Rectal smooth muscle tissue (tissue), 1 donor: ENCODE results near the gene ANKHD1.
A peak's percentile ranks its signal among the peaks of the same experiment; 100 is the strongest.

Experiments
- H3K27ac ChIP-seq: one replicate; pipeline ENCODE4 v1.7.0; 2013; ENCODE audit warnings: low read depth, low read length, inconsistent platforms
- H3K27me3 ChIP-seq: one replicate; pipeline ENCODE4 v1.7.0; 2013; ENCODE audit warnings: low read length; ENCODE audit not compliant: control insufficient read depth, insufficient read depth
- H3K36me3 ChIP-seq: one replicate; pipeline ENCODE4 v1.7.0; 2013; ENCODE audit warnings: low read length; ENCODE audit not compliant: control insufficient read depth, insufficient read depth
- H3K4me1 ChIP-seq: one replicate; pipeline ENCODE4 v1.7.0; 2013; ENCODE audit warnings: low read length; ENCODE audit not compliant: control insufficient read depth, insufficient read depth
- H3K4me3 ChIP-seq: one replicate; pipeline ENCODE4 v1.7.0; 2013; ENCODE audit warnings: low read length
- H3K9ac ChIP-seq: one replicate; pipeline ENCODE4 v1.7.0; 2013; ENCODE audit warnings: low read length

ANKHD1 gene

DNA sequence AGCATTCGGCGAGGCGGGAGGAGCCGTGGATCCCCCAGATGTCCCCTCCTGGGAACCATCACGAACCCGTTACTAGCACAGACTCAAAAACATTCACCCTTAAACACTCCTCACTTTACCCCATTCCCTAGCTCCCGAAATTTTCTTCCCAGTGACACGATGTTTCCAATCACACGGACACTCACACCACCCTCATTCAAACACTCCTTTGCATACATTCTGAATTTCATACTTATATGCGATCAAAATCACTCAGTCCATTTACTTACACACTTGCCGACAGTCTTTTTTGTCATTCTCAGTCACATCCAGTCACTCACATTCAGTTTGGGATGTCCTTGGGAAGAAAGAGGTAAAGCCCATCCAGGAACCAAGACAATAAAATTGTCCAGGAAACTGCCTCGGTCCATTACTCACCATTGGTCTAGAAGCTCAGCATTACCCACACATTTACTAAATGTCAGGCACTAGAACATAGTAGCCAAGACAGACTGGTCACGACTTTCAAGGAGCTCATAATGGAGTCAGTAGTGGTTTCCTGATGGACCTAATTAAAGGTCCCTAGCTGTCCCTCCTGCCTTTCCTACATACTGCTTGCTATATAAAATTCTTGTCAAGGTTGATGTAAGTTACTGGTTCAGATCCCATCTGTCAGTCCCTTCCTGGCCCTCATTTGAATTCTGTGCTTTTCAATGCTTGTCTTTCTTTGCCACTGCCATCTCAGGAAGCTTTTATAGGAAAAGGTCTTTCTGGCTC lies 163.6 kb downstream of the ANKHD1 start:
- peak overlapping the region; percentile 93 for H3K27ac ChIP-seq
- H3K4me1 ChIP-seq = peaks cover 19% of the 10 kb centered on the region
- H3K27me3 ChIP-seq = no peaks in the 10 kb centered on the region
- peak overlapping the region; percentile 79 for H3K9ac ChIP-seq
- H3K4me3 ChIP-seq = peak overlapping the region; percentile 83
- H3K36me3 ChIP-seq = peaks cover 9% of the 10 kb centered on the region

DNA sequence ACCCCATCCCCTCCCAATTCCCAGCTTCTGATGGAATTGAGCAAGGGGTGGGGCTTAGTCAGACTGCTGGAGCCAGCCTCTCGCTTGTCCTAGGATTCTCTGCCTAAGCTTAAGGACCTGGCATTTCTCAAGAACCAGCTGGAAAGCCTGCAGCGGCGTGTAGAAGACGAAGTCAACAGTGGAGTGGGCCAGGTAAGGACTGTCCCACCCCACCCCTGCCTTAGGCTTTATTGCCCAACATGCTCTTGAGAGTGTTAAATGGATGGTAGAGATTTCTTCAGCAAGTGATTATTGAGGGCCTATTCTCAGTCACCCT lies 164.1 kb downstream of the ANKHD1 start:
- Histone ChIP-seq H3K9ac (no peak overlapping the region), H3K36me3 (peaks cover 9% of the 10 kb centered on the region), H3K4me1 (peaks cover 19% of the 10 kb centered on the region), H3K27ac (no peak overlapping the region), H3K4me3 (peak overlapping the region; percentile 83), H3K27me3 (no peaks in the 10 kb centered on the region)

DNA sequence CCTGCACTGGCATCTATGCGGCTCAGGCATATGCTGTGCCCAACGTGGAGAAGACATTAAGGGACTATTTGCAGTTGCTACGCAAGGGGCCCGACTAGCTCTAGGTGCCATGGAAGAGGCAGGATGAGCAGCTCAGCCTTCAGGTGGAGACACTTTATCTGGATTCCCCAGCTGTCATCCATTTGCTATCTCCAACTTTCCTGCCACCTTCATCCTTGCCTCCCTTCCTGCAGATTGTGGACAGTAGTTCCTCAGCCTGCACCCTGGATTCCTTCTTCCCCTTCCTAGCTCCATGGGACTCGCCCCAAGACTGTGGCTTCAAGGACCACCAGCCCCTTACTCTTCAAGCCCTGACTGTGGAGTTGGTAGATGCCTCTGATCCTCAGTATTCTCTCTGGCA lies 165.0 kb downstream of the ANKHD1 start:
- Histone ChIP-seq H3K9ac (no peak overlapping the region), H3K27me3 (no peaks in the 10 kb centered on the region), H3K27ac (no peak overlapping the region), H3K36me3 (peaks cover 7% of the 10 kb centered on the region), H3K4me1 (peaks cover 19% of the 10 kb centered on the region), H3K4me3 (no peak overlapping the region)

DNA sequence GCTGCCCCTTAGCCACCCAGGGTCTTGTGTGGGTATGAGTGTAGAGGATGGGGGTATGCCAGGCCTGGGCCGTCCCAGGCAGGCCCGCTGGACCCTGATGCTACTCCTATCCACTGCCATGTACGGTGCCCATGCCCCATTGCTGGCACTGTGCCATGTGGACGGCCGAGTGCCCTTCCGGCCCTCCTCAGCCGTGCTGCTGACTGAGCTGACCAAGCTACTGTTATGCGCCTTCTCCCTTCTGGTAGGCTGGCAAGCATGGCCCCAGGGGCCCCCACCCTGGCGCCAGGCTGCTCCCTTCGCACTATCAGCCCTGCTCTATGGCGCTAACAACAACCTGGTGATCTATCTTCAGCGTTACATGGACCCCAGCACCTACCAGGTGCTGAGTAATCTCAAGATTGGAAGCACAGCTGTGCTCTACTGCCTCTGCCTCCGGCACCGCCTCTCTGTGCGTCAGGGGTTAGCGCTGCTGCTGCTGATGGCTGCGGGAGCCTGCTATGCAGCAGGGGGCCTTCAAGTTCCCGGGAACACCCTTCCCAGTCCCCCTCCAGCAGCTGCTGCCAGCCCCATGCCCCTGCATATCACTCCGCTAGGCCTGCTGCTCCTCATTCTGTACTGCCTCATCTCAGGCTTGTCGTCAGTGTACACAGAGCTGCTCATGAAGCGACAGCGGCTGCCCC lies 165.6 kb downstream of the ANKHD1 start:
- peaks cover 19% of the 10 kb centered on the region for H3K4me1 ChIP-seq
- peaks cover 7% of the 10 kb centered on the region for H3K36me3 ChIP-seq
- H3K9ac ChIP-seq = no peak overlapping the region
- H3K27me3 ChIP-seq = no peaks in the 10 kb centered on the region
- H3K27ac ChIP-seq = no peak overlapping the region
- no peak overlapping the region for H3K4me3 ChIP-seq

DNA sequence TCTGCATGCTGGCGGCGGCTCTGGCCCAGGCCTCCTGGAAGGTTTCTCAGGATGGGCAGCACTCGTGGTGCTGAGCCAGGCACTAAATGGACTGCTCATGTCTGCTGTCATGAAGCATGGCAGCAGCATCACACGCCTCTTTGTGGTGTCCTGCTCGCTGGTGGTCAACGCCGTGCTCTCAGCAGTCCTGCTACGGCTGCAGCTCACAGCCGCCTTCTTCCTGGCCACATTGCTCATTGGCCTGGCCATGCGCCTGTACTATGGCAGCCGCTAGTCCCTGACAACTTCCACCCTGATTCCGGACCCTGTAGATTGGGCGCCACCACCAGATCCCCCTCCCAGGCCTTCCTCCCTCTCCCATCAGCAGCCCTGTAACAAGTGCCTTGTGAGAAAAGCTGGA lies 166.2 kb downstream of the ANKHD1 start:
- Histone ChIP-seq H3K4me1 (peaks cover 19% of the 10 kb centered on the region), H3K36me3 (peaks cover 7% of the 10 kb centered on the region), H3K4me3 (no peak overlapping the region), H3K9ac (no peak overlapping the region), H3K27ac (no peak overlapping the region), H3K27me3 (no peaks in the 10 kb centered on the region)

DNA sequence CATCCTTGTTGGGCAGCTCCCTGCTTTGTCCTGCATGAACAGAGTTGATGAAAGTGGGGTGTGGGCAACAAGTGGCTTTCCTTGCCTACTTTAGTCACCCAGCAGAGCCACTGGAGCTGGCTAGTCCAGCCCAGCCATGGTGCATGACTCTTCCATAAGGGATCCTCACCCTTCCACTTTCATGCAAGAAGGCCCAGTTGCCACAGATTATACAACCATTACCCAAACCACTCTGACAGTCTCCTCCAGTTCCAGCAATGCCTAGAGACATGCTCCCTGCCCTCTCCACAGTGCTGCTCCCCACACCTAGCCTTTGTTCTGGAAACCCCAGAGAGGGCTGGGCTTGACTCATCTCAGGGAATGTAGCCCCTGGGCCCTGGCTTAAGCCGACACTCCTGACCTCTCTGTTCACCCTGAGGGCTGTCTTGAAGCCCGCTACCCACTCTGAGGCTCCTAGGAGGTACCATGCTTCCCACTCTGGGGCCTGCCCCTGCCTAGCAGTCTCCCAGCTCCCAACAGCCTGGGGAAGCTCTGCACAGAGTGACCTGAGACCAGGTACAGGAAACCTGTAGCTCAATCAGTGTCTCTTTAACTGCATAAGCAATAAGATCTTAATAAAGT lies 166.9 kb downstream of the ANKHD1 start:
- H3K9ac ChIP-seq = no peak overlapping the region
- H3K27ac ChIP-seq = no peak overlapping the region
- peaks cover 14% of the 10 kb centered on the region for H3K4me1 ChIP-seq
- H3K36me3 ChIP-seq = peaks cover 7% of the 10 kb centered on the region
- H3K4me3 ChIP-seq = no peak overlapping the region
- no peaks in the 10 kb centered on the region for H3K27me3 ChIP-seq

DNA sequence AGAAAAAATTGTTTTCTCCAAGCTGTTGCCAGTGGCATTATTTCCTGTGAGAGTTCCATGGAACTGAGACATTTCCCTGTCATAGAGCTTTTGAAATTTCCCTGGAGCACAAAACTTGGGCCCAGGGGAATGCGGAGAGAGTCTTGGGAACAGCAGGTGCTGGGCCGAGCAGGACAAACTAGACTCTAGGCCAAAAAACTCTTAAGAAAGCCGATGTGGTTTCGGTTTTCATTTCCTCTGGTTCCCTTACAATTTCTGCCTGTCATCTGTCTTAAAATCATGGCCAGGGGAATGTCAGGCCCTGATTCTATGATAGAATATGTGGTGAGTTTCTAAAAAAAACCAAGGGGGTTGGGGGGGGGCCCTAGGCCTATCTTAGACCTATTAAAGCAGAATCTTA lies 167.6 kb downstream of the ANKHD1 start:
- Histone ChIP-seq H3K4me3 (no peak overlapping the region), H3K9ac (no peak overlapping the region), H3K36me3 (peaks cover 7% of the 10 kb centered on the region), H3K27ac (no peak overlapping the region), H3K4me1 (peaks cover 12% of the 10 kb centered on the region), H3K27me3 (no peaks in the 10 kb centered on the region)

DNA sequence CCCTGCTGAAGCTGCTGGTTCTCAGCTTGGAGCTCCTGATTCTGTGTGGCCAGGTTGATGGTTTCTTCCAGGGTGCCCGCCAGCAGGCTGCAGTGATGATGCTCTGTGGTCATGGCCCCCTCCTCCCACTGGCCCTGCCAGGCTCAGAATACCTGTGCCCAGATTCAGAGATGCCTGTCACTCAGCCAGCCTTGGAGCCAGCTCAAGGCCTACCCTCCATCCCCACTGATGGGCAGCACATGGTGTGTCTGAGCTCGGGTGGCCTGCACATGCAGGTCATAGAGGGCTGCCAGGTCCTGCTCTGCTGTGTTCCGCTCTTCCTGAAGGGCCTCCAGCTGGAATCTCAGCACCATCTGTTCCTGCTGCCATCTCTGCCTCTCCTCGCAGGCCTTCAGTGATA lies 168.4 kb downstream of the ANKHD1 start:
- Histone ChIP-seq H3K36me3 (peaks cover 7% of the 10 kb centered on the region), H3K9ac (no peak overlapping the region), H3K4me3 (no peak overlapping the region), H3K27me3 (no peaks in the 10 kb centered on the region), H3K4me1 (peaks cover 10% of the 10 kb centered on the region), H3K27ac (no peak overlapping the region)

DNA sequence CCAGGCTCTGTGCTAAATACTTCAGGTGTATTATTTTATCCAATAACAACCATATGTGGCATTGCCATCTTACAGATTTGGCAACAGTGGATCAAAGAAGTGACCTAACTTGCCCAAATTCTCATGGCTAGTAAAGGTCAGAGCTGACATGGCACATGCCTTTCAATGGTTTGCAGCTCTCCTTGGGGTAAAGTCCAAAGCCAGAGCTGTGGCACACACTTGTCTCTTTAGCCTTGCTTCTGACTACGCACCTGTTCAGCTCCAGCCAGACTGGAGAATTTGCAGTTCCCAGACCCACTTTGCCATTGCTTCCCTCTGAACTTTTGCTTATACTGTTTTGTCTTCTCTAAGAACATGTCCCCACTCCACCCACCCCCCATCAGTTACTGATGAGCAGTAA lies 168.9 kb downstream of the ANKHD1 start:
- no peak overlapping the region for H3K27ac ChIP-seq
- H3K4me3 ChIP-seq = no peak overlapping the region
- no peaks in the 10 kb centered on the region for H3K27me3 ChIP-seq
- no peak overlapping the region for H3K9ac ChIP-seq
- peaks cover 7% of the 10 kb centered on the region for H3K36me3 ChIP-seq
- peaks cover 6% of the 10 kb centered on the region for H3K4me1 ChIP-seq

DNA sequence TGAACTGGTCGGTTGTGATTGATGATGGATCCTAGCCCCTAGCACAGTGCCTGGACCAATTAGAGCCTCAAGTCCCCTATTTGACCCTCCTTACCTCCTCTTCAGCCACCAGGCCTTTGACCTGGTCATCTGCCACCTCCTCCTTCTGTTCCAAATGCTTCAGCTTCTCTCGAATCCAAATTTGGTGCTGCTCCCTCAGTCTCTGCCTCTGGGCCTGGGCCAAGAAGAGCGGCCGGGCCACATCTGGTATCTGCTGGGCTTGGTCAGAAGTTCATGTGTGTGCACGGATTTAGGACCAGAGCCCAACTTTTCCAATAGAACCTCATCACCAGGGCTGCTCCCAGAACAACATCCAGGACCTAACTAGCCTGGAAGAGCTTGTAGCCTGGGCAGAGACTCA lies 169.5 kb downstream of the ANKHD1 start:
- H3K36me3 ChIP-seq = peaks cover 7% of the 10 kb centered on the region
- no peak overlapping the region for H3K9ac ChIP-seq
- no peak overlapping the region for H3K27ac ChIP-seq
- H3K27me3 ChIP-seq = no peaks in the 10 kb centered on the region
- no peak overlapping the region for H3K4me3 ChIP-seq
- H3K4me1 ChIP-seq = no peaks in the 10 kb centered on the region

DNA sequence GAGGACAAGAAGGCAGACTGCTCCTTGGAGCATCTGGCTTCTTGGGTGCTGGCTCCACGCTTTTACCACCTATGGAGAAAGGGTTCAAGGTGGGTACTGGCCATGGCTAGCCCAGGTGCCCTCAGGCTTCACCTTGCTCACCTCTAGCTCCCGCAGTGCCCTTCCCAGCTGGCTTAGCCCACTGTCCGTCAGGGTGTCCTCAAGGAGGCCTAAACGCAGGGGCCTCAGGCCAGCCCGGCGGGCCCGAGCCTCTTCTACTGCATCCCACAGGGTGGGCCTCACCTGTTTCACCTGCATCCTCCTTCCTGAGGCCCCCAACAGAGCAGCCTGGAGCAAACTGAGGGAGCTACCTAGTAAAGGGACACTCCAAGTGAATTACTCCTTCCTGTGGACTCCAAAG lies 172.1 kb downstream of the ANKHD1 start:
- H3K9ac ChIP-seq = no peak overlapping the region
- H3K27me3 ChIP-seq = no peaks in the 10 kb centered on the region
- H3K4me1 ChIP-seq = no peaks in the 10 kb centered on the region
- no peak overlapping the region for H3K4me3 ChIP-seq
- H3K36me3 ChIP-seq = no peaks in the 10 kb centered on the region
- no peak overlapping the region for H3K27ac ChIP-seq

DNA sequence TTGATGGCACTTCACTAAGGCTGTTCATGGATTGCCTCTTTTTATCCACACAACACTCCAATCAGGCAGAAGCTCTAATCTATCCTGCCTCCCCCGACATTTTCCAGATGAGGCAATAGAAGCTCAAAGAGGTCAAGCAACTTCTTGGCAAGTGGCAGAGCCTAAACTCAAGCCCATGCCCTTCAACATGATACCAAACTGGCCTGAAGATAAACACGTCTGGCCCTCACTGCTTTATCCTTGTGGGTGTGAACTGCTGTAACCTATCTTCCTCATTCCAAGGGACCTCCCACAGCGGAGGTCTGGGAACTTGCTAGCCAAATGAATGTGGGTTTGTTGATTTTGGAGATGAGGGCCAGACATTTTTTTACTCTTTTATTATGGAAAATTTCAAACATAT lies 172.5 kb downstream of the ANKHD1 start:
- H3K9ac ChIP-seq = no peak overlapping the region
- no peak overlapping the region for H3K4me3 ChIP-seq
- no peak overlapping the region for H3K27ac ChIP-seq
- H3K4me1 ChIP-seq = no peaks in the 10 kb centered on the region
- no peaks in the 10 kb centered on the region for H3K36me3 ChIP-seq
- no peaks in the 10 kb centered on the region for H3K27me3 ChIP-seq

DNA sequence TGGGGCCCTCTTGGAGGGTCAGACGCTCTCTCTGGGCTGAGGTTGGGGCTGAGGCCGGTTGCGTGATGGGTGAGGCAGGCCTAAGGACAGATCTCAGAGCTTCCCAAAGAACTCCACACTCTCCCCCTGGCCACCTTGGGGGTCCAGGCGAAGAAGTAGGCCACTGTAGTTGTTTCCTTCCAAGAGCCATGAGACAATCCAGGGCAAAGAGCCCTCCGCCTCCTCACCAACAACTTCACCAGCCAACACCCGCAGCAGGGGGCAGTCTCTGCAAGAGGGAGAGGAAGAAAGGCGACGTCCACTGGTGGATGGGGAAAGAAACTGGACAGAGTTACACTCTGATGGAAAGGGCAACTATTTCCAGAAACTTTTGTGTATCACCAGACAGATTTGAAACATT lies 173.7 kb downstream of the ANKHD1 start:
- H3K4me1 ChIP-seq = no peaks in the 10 kb centered on the region
- H3K9ac ChIP-seq = no peak overlapping the region

More for the DNA sequence above, 173.7 kb downstream of the ANKHD1 start:
- Histone ChIP-seq H3K36me3 (no peaks in the 10 kb centered on the region), H3K27me3 (no peaks in the 10 kb centered on the region), H3K4me3 (no peak overlapping the region), H3K27ac (no peak overlapping the region)
